Measurements from ENCODE around the gene KDM4F.

- TF ChIP-seq POLR2A (IDR thresholded peaks at IDR 0.05) (no peak), CTCF (IDR thresholded peaks at IDR 0.05 in 4 of 5, conservative IDR thresholded peaks at IDR 0.05 in 1 of 5) (no peak)
Observed at GRCh38 chr11:95081412-95081811, 32.2 kb downstream of the KDM4F start.
